CD4-positive, alpha-beta memory T cell (primary cell): ENCODE measurements around the gene BIRC7. TPM values are rescaled to one million over a fixed set of nuclear protein-coding genes. Genes with fewer than 3 reads are reported as not detected.
A peak's percentile ranks its signal among the peaks of the same experiment; 100 is the strongest.
"Not testable (repeated sequence)": the region's sequence is repeated elsewhere in the genome, so short reads cannot be mapped to it uniquely, and the experiment has no call there.

Experiments
- CTCF ChIA-PET: fragments of 350-600 bp; sonication (Branson Sonifier 250); formaldehyde crosslinking; loops from one replicate; lab custom pipeline; 2021; ENCODE audit warnings: inconsistent platforms; ENCODE audit not compliant: partially characterized antibody; lab: Charles Lee
- POLR2A ChIA-PET: fragments of 350-600 bp; sonication (Branson Sonifier 250); formaldehyde crosslinking; loops from one replicate; lab custom pipeline; 2021; ENCODE audit not compliant: partially characterized antibody; lab: Charles Lee
- DNase-seq, 5 donors: peaks; one replicate each; pipeline versions ENCODE4 v3.0.0 to v3.0.0-alpha.2; 2020 to 2022; ENCODE audit warnings: mixed read lengths in 1 of 5
- H3K27ac ChIP-seq: one replicate; pipeline ENCODE4 v1.7.0; 2013; ENCODE audit warnings: low read depth, low read length
- H3K27me3 ChIP-seq: 2 replicates; pipeline ENCODE4 v1.7.0; 2013; ENCODE audit warnings: mild to moderate bottlenecking, low read length, moderate library complexity; ENCODE audit not compliant: insufficient read depth
- H3K36me3 ChIP-seq: 2 replicates; pipeline ENCODE4 v1.7.0; 2013; ENCODE audit warnings: mild to moderate bottlenecking, low read length, moderate library complexity; ENCODE audit not compliant: insufficient read depth
- H3K4me1 ChIP-seq: 2 replicates; pipeline ENCODE4 v1.7.0; 2013; ENCODE audit warnings: mild to moderate bottlenecking, low read length, moderate library complexity; ENCODE audit not compliant: insufficient read depth
- H3K4me3 ChIP-seq, 2 donors: one replicate each; pipeline ENCODE4 v1.7.0; 2013; ENCODE audit warnings: low read length in 2 of 2, mild to moderate bottlenecking in 1 of 2
- H3K9me3 ChIP-seq, 2 donors: one replicate each; pipeline ENCODE4 v1.7.0; 2013; ENCODE audit warnings: low read length in 2 of 2, control low read depth in 1 of 2; ENCODE audit not compliant: control insufficient read depth in 1 of 2
- H3K27ac Mint-ChIP-seq, 7 donors: one replicate each; pipeline ENCODE4 v1.8.0; 2020 to 2021; ENCODE audit warnings: mixed read lengths in 7 of 7, mild to moderate bottlenecking in 6 of 7, inconsistent platforms in 3 of 7, moderate library complexity in 3 of 7
- H3K27me3 Mint-ChIP-seq, 2 donors: one replicate each; pipeline ENCODE4 v1.8.0; 2020 to 2021; ENCODE audit warnings: mixed read lengths in 2 of 2
- H3K36me3 Mint-ChIP-seq, 2 donors: one replicate each; pipeline ENCODE4 v1.8.0; 2020 to 2021; ENCODE audit warnings: mixed read lengths in 2 of 2, inconsistent platforms in 1 of 2, mild to moderate bottlenecking in 1 of 2
- H3K4me1 Mint-ChIP-seq, 4 donors: one replicate each; pipeline ENCODE4 v1.8.0; 2020 to 2021; ENCODE audit warnings: mixed read lengths in 4 of 4, mild to moderate bottlenecking in 1 of 4
- H3K4me3 Mint-ChIP-seq, 8 donors: one replicate each; pipeline ENCODE4 v1.8.0; 2020 to 2021; ENCODE audit warnings: mixed read lengths in 8 of 8, mild to moderate bottlenecking in 7 of 8, moderate library complexity in 6 of 8, inconsistent platforms in 3 of 8
- H3K9me3 Mint-ChIP-seq, 8 donors: one replicate each; pipeline ENCODE4 v1.8.0; 2020 to 2021; ENCODE audit warnings: mixed read lengths in 8 of 8, mild to moderate bottlenecking in 5 of 8, inconsistent platforms in 3 of 8, moderate library complexity in 1 of 8
- intact Hi-C: fragments of 100-400 bp; cut with micrococcal nuclease; formaldehyde crosslinking; loops from one replicate; pipeline ENCODE4 v1.15.1; 2023
- polyA plus RNA-seq, 2 donors: library from polyadenylated mRNA; unstranded; fragments of 300-500 nt; fragmentation: Illumina TruSeq; gene quantifications; one replicate each; pipeline ENCODE4 v1.2.3, GENCODE V29; 2021
- total RNA-seq, 2 experiments: library from RNA; stranded (reverse); gene quantifications; one replicate each; pipeline ENCODE4 v1.2.3, GENCODE V29; 2021

The BIRC7 gene
- total and polyA plus RNA-seq, 4 experiments from 2014 or later, result not detected

DNA sequence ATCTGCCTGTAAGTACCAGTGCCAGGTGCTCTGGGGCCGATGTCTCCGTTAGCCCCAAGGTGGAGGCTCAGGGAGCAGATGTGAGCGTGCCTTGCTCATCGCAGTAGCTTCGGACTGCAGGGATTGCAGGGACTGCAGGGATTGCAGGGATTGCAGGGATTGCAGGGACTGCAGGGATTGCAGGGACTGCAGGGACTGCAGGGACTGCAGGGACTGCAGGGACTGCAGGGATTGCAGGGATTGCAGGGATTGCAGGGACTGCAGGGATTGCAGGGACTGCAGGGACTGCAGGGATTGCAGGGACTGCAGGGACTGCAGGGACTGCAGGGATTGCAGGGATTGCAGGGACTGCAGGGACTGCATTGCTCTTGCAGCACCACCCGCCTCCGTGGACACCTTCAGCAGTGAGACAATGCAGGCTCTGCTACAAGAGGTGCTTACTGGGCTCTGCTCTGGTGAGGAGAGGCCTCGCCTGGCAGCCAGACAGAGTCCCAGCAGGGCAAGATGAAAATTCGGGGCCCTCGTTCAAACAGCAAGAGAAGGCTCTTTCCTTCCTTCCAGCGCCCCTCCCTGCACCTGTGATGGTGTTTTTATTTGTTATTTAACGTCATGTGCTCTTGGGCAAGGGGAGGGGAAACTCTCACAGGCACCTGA, 14.2 kb upstream of the BIRC7 start:
- H3K27ac ChIP-seq, H3K9me3 Mint-ChIP-seq, CTCF ChIA-PET, H3K36me3 Mint-ChIP-seq, H3K4me1 Mint-ChIP-seq, DNase-seq, POLR2A ChIA-PET, H3K36me3 ChIP-seq, H3K4me3 ChIP-seq, H3K27me3 Mint-ChIP-seq, intact Hi-C loops, H3K9me3 ChIP-seq, H3K27me3 ChIP-seq, H3K4me1 ChIP-seq, H3K27ac Mint-ChIP-seq, H3K4me3 Mint-ChIP-seq: not testable (repeated sequence)

DNA sequence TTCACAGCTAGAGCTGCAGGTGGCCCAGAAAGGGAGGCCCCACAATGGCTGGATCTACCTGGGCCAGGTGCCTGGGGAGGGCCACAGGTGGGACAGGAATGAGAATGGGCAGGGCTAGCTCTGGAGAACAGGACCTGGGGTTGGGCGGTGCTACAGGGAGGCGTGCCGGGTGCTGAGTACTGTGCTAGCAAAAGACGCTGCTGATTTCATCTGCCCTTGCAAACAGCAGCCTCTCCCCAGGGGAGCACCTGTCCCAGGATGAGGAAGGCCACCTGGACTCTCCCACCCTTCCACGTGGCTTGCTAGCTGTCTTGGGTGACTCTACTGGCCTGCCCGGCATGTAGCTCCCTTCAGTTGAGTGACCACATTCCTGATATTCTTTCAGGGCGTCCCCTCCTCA, 13.2 kb upstream of the BIRC7 start:
- Mint-ChIP-seq H3K27ac (no peak overlapping the region), H3K4me1 (no peaks in the 10 kb centered on the region), H3K9me3 (peaks cover 0 to 2% (median 0%) of the 10 kb centered on the region in 8 donors), H3K36me3 (no peaks in the 10 kb centered on the region), H3K27me3 (peaks cover 0 to 8% of the 10 kb centered on the region in 2 donors), H3K4me3 (no peak overlapping the region)
- no peak for DNase-seq
- POLR2A ChIA-PET, result no interaction called here
- Histone ChIP-seq H3K4me3 (no peak overlapping the region), H3K36me3 (no peaks in the 10 kb centered on the region), H3K27ac (no peak overlapping the region), H3K4me1 (no peaks in the 10 kb centered on the region), H3K27me3 (no peaks in the 10 kb centered on the region), H3K9me3 (no peaks in the 10 kb centered on the region)
- CTCF ChIA-PET, result interaction anchor here (1.4 to 4.8 kb wide), 14 partner anchors 10 to 159 kb away, joined by 4 to 64 read pairs (median 10); partner anchors contain the start of genes ARFGAP1, BIRC7 and YTHDF1
- intact Hi-C loops, result no loop called here

- Mint-ChIP-seq H3K4me3 (no peak overlapping the region), H3K9me3 (peaks cover 0 to 2% (median 0%) of the 10 kb centered on the region in 8 donors), H3K4me1 (no peaks in the 10 kb centered on the region), H3K36me3 (no peaks in the 10 kb centered on the region), H3K27ac (peak overlapping the region in 1 of 7 donors; percentile 49), H3K27me3 (peaks cover 0 to 8% of the 10 kb centered on the region in 2 donors)
- no peaks in the 10 kb centered on the region for H3K4me1 ChIP-seq
- POLR2A ChIA-PET, result no interaction called here
- no peaks in the 10 kb centered on the region for H3K27me3 ChIP-seq
- no peak overlapping the region for H3K4me3 ChIP-seq
- H3K36me3 ChIP-seq, result no peaks in the 10 kb centered on the region
- CTCF ChIA-PET, result interaction anchor here (0.6 to 4.8 kb wide), 28 partner anchors 11 to 896 kb away, joined by 3 to 64 read pairs (median 4); partner anchors contain the start of genes ARFGAP1, BIRC7 and YTHDF1
- DNase-seq, result peak; percentile 23 to 55 (median 40)
- no peaks in the 10 kb centered on the region for H3K9me3 ChIP-seq
- intact Hi-C loops, result loop anchor here (1.0 kb wide), 1 partner anchor 68 kb away; no protein-coding TSS in a partner anchor
- no peak overlapping the region for H3K27ac ChIP-seq
These were observed 12.4 kb upstream of the BIRC7 start for GRCh38 chr20:63223121-63223825.

DNA sequence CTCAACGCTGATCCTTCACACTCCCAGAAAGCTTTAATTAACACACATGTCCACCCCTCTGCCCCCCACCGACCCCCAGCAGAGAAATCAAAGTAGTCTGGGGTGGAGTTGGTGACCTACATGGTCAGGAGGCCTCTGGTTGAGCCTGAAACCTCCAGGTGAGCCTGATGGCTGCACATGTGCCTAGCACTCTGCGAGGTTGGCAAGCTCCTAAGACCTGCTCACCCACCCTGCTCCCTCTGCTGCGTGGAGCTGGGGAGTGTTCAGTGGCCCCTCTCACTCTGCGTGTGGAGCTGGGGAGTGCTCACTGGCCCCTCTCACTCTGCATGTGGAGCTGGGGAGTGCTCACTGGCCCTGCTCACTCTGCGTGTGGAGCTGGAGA, 11.9 kb upstream of the BIRC7 start:
- Histone ChIP-seq H3K4me1 (no peaks in the 10 kb centered on the region), H3K9me3 (no peaks in the 10 kb centered on the region), H3K27me3 (no peaks in the 10 kb centered on the region), H3K27ac (no peak overlapping the region), H3K4me3 (no peak overlapping the region), H3K36me3 (no peaks in the 10 kb centered on the region)
- no peak for DNase-seq
- POLR2A ChIA-PET, result no interaction called here
- no peaks in the 10 kb centered on the region for H3K4me1 Mint-ChIP-seq
- H3K36me3 Mint-ChIP-seq, result no peaks in the 10 kb centered on the region
- no peak overlapping the region for H3K4me3 Mint-ChIP-seq
- no peak overlapping the region for H3K27ac Mint-ChIP-seq
- peaks cover 0 to 2% (median 0%) of the 10 kb centered on the region in 8 donors for H3K9me3 Mint-ChIP-seq
- intact Hi-C loops, result loop anchor here (1.0 kb wide), 1 partner anchor 67 kb away; no protein-coding TSS in a partner anchor
- H3K27me3 Mint-ChIP-seq, result peaks cover 0 to 8% of the 10 kb centered on the region in 2 donors
- CTCF ChIA-PET, result interaction anchor here (0.6 to 4.8 kb wide), 27 partner anchors 11 to 895 kb away, joined by 3 to 64 read pairs (median 5); partner anchors contain the start of genes ARFGAP1, BIRC7 and YTHDF1

GRCh38 chr20:63224412-63225081, 11.2 kb upstream of the BIRC7 start:
- ChIA-PET CTCF (interaction anchor here (1.1 to 4.8 kb wide), 11 partner anchors 11 to 157 kb away, joined by 3 to 64 read pairs (median 12); partner anchors contain the start of genes ARFGAP1, BIRC7 and YTHDF1), POLR2A (no interaction called here)
- Histone ChIP-seq H3K36me3 (no peaks in the 10 kb centered on the region), H3K9me3 (no peaks in the 10 kb centered on the region), H3K27me3 (peaks cover 5% of the 10 kb centered on the region), H3K4me1 (no peaks in the 10 kb centered on the region), H3K27ac (no peak overlapping the region), H3K4me3 (no peak overlapping the region)
- no peak for DNase-seq
- Mint-ChIP-seq H3K4me3 (peak overlapping the region in 1 of 8 donors; percentile 26), H3K36me3 (no peaks in the 10 kb centered on the region), H3K27me3 (peaks cover 4 to 14% of the 10 kb centered on the region in 2 donors), H3K27ac (no peak overlapping the region), H3K9me3 (peaks cover 0 to 2% (median 0%) of the 10 kb centered on the region in 8 donors), H3K4me1 (no peaks in the 10 kb centered on the region)
- intact Hi-C loops, result no loop called here

DNA sequence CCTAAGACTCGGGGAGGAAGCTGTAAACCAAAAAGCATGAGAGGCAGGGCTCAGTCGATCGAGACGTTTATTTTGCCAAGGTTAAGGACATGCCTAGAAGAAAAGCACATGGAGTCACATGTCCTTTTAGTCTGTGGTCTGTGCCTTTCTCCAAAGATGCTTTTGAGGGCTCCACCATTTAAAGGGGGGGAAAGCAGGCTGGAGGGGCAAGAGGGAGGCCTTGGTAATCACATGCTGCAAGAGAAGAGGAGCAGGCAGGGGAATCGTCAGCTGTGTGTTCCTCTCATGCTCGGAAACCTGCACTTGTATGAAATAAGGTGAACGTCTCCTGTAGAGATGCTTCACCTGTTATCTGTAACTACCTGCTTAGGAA, 10.6 kb upstream of the BIRC7 start:
- H3K4me1 ChIP-seq, result no peaks in the 10 kb centered on the region
- H3K4me3 ChIP-seq, result no peak overlapping the region
- DNase-seq, result no peak
- POLR2A ChIA-PET, result no interaction called here
- H3K4me1 Mint-ChIP-seq, result no peaks in the 10 kb centered on the region
- H3K27ac ChIP-seq, result no peak overlapping the region
- intact Hi-C loops, result no loop called here
- H3K27me3 ChIP-seq, result peaks cover 7% of the 10 kb centered on the region
- peaks cover 10 to 18% of the 10 kb centered on the region in 2 donors for H3K27me3 Mint-ChIP-seq
- H3K9me3 Mint-ChIP-seq, result peaks cover 0 to 2% (median 0%) of the 10 kb centered on the region in 8 donors
- no peaks in the 10 kb centered on the region for H3K36me3 ChIP-seq
- no peak overlapping the region for H3K4me3 Mint-ChIP-seq
- H3K27ac Mint-ChIP-seq, result no peak overlapping the region
- H3K9me3 ChIP-seq, result no peaks in the 10 kb centered on the region
- CTCF ChIA-PET, result interaction anchor here (2.8 to 4.8 kb wide), 5 partner anchors 10 to 156 kb away, joined by 12 to 64 read pairs (median 33); partner anchors contain the start of genes ARFGAP1, BIRC7 and YTHDF1
- no peaks in the 10 kb centered on the region for H3K36me3 Mint-ChIP-seq
